GM18507 (cell line): ENCODE measurements around the gene TDRD10.

Experiments used
- DNase-seq: peaks from one replicate; pipeline ENCODE4 v3.0.0; 2011; ENCODE audit warnings: low read depth; ENCODE audit not compliant: insufficient read length; ENCODE audit errors: extremely low spot score
- FAIRE-seq: peaks from 2 replicates; lab custom pipeline; 2011; peaks lifted over from hg19 to GRCh38; lab: Jason Lieb, UNC

The TDRD10 gene, protein sequence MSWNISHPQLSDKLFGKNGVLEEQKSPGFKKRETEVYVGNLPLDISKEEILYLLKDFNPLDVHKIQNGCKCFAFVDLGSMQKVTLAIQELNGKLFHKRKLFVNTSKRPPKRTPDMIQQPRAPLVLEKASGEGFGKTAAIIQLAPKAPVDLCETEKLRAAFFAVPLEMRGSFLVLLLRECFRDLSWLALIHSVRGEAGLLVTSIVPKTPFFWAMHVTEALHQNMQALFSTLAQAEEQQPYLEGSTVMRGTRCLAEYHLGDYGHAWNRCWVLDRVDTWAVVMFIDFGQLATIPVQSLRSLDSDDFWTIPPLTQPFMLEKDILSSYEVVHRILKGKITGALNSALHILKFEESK

DNA sequence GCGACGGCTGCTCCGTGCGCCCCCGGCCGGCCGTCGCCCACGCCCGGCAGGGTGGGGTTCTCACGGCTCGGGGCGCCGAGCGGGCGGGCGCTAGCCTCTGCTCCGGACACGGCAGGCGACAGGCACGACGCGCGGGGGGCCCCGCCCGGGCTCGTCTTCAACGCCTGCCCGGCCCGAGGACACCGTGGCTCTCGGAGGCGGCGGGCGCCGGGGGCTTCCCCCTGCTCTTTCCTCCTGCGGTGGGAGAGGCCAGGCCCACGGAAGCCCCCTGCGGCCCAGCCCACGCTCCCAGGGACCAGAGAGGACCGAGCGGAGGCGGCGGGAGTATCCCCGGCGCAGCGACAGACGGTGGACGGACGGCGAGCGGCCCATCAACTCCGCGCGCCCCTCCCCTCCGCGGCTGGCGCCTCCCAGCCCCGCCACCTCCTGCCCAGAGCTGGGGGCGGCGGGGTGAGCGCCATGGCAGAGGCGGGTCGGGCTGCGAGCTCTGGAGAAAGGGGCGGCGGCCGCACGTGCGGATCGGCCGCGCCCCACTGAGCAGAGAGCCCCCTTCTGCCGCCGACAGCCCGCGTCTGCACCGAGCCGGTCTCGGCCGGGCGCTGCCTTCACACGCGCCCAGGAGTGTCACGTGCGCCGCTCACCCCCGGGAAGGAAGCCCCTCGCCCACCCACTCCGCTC is at the start of gene TDRD10, which contains the start of gene SHE:
Gene TDRD10 (plus strand): TSS at position 154 of the 678 bp plus-strand sequence. CDS start 4,685 bp downstream, outside the sequence.
Gene SHE (minus strand): TSS at position 347 of the 678 bp plus-strand sequence. CDS start 386 bp downstream, outside the sequence.
- DNase-seq: no peak
- no peak for FAIRE-seq

DNA sequence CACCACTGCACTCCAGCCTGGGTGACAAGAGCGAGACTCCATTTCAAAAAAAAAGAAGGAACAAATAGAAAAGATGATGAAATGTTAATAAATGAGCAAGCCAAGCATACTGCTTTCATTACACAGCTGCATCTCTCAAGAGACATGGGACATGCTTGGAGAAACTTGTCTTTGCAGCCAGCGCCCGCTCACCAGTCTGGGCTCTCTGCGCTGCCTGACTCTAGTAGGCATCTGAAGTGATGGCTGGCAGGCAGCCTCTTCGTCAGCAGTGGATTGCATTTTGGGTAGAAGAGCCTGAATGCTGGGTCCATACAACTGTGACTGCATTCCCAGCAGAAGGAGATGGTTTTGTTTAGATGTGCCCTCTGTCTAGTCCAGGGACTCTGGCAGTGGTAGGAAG is 48.9 kb upstream of the TDRD10 start:
- FAIRE-seq (no peak), DNase-seq (no peak)

DNA sequence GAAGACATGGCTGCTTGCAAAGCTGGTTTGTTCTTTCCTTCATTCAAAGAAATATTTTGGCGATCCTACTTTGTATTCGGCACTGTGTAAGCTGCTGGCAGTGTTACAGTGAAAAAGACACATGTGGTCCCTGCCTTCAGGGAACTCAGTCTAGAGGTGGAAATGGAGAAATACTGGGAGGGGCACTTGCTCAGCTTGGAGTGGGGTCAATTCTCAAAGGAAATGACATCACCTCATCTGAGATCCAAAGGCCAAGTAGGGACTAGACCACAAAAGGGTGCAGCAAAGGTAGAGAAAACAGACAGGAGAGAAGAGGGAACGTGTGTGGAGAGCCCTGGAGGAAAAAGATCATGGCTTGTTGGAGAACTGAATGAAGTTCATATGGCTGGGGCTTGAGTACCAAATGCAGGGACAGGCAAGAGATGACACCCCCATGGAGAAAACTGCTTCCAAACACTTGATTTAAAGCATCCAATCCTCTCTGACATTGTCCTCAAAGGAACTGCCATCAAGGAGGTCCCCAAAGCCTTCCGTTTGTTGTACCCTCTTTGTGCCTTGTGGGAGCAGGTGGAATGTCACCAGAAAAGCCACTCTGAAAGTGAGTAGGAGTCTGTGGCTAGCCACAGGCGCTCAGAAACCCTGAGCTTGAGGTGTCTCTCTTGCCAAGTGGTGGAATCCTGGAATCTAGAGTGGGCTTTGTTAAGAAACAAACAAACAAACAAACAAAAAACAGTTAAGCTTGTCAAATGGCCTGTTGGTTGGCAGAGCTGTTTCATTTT is 48.3 kb upstream of the TDRD10 start:
- FAIRE-seq (no peak), DNase-seq (no peak)

DNA sequence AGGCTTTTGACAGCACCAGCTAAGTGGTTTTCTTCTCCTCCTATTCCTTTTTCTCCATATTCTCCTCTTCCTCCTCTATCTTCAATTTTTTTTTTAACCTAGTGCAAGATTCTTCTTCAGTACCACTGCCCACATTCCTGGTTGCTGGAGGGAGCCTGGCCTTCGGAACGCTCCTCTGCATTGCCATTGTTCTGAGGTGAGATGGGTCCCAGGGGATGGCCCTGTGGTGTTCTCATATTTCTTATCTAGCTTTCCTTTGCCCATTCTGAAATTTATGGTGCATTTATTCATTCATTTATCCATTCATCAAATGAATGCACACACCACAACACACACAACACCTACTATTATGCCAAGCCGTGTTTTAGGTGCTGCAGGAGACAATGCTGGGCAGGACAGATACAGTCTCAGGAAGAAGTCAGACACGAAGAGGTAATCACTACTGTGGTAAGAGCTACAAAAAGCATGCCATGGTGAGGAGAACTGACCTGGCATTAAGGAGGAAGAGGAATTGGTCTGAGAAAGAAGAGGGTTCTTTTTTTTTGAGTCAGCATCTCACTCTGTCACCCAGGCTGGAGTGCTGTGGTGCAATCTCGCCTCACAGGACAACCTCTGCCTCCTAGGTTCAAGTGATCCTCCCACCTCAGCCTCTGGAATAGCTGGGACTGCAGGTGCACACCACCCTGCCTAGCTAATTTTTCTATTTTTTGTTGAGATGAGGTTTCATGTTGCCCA is 47.5 kb upstream of the TDRD10 start:
- no peak for DNase-seq
- no peak for FAIRE-seq

DNA sequence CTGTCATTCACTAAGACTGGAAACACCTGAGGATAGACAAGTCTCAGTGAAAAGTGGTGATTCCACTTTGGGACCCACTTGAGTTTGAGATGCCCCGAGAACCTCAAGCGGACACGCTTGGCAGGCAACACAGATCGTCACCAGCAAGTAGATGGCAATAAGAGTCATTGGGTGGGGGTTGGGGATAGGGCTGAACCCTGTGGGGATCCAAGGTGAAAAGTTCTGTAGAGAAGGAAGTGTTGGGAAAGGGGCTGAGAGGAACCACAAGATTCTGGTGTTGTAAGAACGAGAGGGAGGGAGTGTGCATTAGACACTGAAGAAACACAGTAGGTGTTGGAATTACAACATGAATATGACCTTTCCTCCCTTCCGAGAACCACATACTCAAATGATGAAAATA is 45.4 kb upstream of the TDRD10 start:
- DNase-seq (no peak), FAIRE-seq (no peak)

DNA sequence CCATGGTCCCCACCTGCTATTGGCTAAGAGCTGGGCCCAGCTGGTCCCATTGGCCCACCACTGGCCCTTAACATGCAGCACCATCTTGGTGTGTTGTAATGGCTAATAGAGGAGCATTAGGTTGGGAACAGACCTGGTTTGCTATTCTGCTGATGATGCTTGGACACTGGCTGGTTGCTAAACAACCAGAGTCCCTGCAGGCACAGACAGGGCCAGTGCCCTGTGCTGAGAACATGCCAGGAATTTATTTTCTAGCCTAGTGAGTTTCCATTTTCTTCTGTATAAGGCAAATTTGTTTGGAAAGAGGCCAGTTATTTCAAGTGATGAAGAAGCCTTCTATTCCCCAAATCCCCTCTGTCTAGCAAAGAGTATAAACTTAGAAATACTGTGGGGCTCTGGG is 42.9 kb upstream of the TDRD10 start:
- no peak for DNase-seq
- no peak for FAIRE-seq

DNA sequence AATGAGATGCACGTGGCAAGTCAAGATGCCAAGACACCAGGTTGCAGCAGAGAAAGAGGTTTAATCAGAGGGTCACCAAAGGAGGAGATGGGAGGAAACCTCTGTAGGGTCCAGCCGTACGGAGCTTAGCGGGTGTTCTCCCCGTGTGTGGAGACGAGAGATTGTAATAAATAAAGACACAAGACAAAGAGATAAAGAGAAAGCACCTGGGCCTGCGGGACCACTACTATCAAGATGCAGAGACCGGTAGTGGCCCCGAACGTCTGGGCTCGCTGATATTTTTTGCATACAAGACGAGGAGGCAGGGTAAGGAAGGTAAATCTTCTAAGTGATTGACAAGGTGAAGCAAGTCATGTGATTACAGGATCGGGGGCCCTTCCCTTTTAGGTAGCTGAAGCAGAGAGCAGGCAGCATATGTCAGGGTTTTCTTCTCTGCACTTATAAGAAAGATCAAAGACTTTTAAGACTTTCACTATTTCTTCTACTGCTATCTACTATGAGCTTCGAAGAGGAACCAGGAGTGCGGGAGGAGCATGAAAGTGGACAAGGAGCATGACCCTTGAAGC is 41.2 kb upstream of the TDRD10 start:
- no peak for FAIRE-seq
- no peak for DNase-seq

DNA sequence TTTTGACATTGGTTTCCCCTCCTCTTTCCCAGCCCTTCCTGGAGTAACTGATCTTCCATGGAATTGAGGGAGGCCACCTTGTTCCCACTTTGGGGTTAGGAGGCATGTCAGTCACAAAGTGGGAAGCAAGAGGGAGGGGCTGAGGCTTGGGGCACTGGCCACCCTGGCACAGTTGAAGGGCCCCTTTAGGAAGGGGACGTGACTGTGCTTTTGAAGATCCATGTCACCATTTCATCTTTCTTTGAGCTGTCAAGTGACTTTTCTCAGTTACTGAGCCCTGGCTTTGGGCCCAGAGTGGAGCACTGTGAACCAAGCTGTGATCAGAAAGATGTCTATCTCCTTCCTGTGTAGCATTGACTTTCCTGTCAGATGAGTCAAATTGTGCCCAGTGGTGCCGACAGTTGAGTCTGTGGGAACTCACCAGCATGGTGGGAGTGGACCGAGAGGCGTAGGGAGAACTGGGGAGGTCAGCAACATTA is 38.5 kb upstream of the TDRD10 start:
- FAIRE-seq (peak; percentile 29), DNase-seq (no peak)

DNA sequence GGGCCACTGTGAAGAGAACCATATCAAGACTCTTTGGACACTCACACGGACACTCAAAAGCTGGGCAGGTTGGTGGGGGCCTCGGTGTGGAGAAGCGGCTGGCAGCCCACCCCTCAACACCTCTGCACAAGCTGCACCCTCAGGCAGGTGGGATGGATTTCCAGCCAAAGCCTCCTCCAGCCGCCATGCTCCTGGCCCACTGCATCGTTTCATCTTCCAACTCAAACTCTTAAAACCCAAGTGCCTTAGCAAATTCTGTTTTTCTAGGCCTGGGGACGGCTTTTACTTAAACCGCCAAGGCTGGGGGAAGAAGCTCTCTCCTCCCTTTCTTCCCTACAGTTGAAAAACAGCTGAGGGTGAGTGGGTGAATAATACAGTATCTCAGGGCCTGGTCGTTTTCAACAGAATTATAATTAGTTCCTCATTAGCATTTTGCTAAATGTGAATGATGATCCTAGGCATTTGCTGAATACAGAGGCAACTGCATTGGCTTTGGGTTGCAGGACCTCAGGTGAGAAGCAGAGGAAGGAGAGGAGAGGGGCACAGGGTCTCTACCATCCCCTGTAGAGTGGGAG is 36.3 kb upstream of the TDRD10 start:
- DNase-seq (no peak), FAIRE-seq (no peak)

DNA sequence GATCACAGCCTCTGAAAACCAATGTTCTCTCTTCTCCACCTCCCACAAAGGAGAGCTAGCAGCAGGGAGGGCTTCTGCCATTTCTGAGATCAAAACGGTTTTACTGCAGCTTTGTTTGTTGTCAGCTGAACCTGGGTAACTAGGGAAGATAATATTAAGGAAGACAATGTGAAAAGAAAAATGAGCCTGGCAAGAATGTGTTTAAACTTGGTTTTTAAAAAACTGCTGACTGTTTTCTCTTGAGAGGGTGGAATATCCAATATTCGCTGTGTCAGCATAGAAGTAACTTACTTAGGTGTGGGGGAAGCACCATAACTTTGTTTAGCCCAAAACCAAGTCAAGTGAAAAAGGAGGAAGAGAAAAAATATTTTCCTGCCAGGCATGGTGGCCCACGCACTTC is 35.8 kb upstream of the TDRD10 start:
- no peak for FAIRE-seq
- no peak for DNase-seq

DNA sequence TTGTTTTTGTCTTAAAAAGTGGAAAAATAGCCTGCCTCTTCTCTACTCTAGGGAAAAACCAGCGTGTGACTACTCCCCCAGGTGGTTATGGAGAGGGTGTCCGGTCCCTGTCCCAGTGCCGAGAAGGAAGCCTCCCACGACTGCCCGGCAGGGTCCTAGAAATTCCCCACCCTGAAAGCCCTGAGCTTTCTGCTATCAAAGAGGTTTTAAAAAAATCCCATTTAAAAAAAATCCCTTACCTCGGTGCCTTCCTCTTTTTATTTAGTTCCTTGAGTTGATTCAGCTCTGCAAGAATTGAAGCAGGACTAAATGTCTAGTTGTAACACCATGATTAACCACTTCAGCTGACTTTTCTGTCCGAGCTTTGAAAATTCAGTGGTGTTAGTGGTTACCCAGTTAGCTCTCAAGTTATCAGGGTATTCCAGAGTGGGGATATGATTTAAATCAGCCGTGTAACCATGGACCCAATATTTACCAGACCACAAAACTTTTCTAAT is 35.0 kb upstream of the TDRD10 start:
- no peak for DNase-seq
- FAIRE-seq: peak; percentile 38

DNA sequence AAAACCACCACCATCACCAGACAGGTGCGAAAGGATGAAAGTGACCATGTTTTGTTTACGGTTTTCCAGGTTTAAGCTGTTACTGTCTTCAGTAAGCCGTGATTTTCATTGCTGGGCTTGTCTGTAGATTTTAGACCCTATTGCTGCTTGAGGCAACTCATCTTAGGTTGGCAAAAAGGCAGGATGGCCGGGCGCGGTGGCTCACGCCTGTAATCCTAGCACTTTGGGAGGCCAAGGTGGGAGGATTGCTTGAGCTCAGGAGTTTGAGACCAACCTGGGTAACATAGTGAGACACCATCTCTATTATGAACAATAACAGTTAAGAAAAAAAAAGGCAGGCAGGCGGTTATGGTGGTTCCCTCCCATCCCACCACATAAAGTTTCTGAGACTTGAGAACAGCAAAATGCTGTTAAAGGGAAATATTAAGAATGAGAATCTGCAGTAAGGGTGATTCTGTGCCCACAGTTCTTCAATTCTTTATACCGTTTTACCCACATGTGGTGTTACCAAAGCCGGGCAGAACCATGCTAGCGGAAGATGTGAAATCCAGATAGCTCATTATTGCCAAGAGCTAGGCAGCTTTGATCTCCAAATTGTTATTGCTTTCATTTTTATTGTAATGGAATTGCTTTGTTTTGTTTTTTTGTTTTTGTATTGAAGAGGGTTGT is 34.5 kb upstream of the TDRD10 start:
- FAIRE-seq (no peak), DNase-seq (no peak)

DNA sequence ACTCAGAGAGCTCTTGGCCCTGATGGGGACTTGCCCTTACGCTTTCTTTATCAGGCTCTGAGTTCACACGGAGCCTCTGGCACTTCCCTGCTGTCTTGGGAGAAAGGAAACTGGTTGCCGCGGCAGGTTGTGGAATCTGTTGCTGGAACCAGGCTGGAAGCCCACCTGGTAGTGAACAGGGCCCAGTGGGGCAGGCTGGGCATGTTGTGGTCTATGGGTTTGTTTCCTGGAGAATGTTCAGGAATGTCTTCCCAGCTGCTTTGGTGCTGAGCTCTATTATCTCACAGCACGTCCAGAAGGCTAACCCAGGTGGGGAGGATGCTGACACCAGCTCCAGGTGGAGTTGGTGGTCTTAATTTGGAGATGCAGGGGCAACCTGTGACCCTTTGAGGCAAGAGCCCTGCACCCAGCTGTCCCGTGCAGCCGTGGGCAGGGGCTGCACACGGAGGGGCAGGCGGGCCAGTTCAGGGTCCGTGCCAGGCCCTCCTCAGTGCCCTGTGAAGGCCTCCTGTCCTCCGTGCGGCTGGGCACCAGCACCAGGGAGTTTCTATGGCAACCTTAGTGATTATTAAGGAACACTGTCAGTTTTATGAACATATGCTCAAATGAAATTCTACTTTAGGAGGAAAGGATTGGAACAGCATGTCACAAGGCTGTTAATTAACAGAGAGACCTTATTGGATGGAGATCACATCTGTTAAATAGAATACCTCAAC is 33.3 kb upstream of the TDRD10 start:
- DNase-seq (no peak), FAIRE-seq (no peak)

DNA sequence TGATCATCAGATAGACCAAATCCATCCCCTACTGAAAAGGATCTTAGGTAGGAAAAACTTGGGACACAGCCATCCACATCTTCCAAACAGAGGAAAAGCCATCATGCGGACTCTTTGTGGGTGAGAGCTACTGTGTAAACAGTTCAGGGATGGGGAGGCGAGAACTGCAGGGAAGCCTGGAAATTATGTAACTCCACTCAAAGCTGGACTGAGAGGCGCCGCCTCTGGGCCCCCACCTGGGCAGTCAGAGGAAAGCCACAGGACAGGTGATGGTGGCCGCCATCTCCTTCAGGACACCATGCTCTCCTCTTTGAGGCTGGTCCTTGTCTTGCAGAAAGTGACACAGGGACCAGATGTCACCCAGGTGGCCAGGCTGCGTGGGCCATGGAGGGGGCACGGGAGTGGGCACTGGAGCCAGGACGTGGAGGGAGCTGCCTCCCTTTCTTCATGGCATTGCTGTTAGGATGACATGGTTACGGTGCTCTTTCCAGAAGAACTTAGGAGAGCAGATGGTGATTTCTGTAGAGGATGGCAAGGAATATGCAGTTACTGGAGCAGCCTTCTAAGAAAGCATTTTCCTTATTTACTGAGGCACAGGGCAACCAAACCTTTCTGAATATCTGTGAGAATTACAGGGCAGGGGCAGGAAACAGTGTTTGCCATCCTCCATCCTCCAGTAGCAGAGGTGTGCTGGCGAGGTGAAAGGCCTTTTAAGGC is 32.0 kb upstream of the TDRD10 start:
- DNase-seq (no peak), FAIRE-seq (no peak)

DNA sequence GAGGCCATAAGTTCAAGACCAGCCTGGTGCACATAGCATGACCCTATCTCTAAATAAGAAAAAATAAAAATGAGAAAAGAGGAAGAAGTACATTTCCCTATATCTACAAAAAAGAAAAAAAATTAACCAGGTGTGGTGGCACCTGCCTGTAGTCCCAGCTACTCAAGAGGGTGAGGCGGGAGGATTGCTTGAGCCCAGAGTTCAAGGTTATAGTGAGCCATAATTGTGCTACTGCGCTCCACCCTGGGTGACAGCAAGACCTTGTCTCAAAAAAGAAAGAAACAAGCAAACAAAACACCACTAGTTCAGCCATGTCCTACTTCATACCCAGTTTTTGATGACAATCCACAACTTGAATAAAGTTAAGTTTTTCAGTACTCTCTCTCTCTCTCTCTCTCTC is 30.7 kb upstream of the TDRD10 start:
- DNase-seq (no peak), FAIRE-seq (no peak)

DNA sequence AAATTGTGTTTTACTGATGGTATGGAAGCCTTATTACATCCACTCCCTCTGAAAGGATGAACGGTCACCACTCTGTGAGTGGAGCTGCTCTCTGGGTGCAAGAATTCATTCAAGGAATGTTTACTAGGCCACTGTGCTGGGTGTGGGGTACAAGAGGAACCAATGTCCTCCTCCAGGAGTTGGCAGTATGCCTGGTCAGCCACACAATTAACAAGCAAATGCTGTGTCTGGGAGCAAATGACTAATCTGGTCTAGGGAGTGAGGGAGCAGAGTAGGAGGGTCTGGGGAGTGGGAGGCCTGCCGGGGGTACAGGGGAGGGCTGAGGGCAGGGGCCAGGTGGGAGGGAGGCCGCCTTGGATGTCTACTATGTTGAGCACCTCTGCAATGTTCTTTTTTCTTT is 27.2 kb upstream of the TDRD10 start:
- no peak for DNase-seq
- FAIRE-seq: no peak

DNA sequence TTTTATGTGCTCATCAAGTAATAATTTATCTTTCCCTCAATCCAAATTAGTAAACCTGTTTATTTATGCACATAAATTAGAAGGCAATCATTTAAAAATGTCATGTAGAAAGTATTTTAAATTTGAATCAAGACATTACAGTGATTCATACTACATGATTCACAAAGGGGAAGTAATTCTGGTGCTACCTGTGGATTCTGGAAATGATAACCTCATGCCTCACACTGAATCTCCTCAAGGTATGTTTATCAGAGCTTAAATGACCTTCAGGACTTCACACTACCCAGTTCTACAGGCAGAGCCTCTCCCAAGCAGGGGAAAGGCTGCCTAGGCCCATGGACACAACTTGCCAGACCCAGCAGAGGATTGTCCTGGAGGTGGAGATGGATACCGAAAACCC is 25.2 kb upstream of the TDRD10 start:
- DNase-seq: no peak
- FAIRE-seq: no peak
